Liver (tissue), 9 donors: Measurements from ENCODE around the gene PRC1. TPM values are rescaled to one million over a fixed set of nuclear protein-coding genes. Genes with fewer than 3 reads are reported as not detected.
"Not testable (repeated sequence)": the region's sequence is repeated elsewhere in the genome, so short reads cannot be mapped to it uniquely, and the experiment has no call there.

ENCODE experiments used
- DNase-seq: peaks from one replicate; pipeline ENCODE4 v3.0.0-alpha.2; 2017; ENCODE audit warnings: low spot score
- H3K27ac ChIP-seq, 2 donors: one replicate each; pipeline ENCODE4 v1.7.0; 2013; ENCODE audit warnings: inconsistent platforms in 2 of 2, low read length in 2 of 2, control low read depth in 1 of 2, low read depth in 1 of 2, mild to moderate bottlenecking in 1 of 2
- H3K27me3 ChIP-seq, 4 donors: one replicate each; pipeline versions ENCODE4 v1.6.1 to v1.7.0; 2013; ENCODE audit warnings: low read length in 3 of 4, inconsistent platforms in 1 of 4, mild to moderate bottlenecking in 1 of 4, moderate library complexity in 1 of 4; ENCODE audit not compliant: control insufficient read depth in 4 of 4, insufficient read depth in 4 of 4
- H3K36me3 ChIP-seq, 4 donors: one replicate each; pipeline versions ENCODE4 v1.6.1 to v1.7.0; 2013; ENCODE audit warnings: low read length in 3 of 4, mild to moderate bottlenecking in 3 of 4, low read depth in 1 of 4, moderate library complexity in 1 of 4; ENCODE audit not compliant: control insufficient read depth in 4 of 4, insufficient read depth in 3 of 4
- H3K4me1 ChIP-seq, 4 donors: one replicate each; pipeline versions ENCODE4 v1.6.1 to v1.7.0; 2013; ENCODE audit warnings: low read length in 3 of 4, mild to moderate bottlenecking in 3 of 4, moderate library complexity in 1 of 4; ENCODE audit not compliant: control insufficient read depth in 4 of 4, insufficient read depth in 4 of 4
- H3K4me3 ChIP-seq, 3 donors: one replicate each; pipeline versions ENCODE4 v1.6.1 to v1.7.0; 2013; ENCODE audit warnings: low read length in 3 of 3, control low read depth in 1 of 3, low read depth in 1 of 3, mild to moderate bottlenecking in 1 of 3
- H3K9ac ChIP-seq, 2 donors: one replicate each; pipeline ENCODE4 v1.7.0; 2013; ENCODE audit warnings: low read length in 2 of 2, mild to moderate bottlenecking in 2 of 2, moderate library complexity in 2 of 2, control low read depth in 1 of 2, low read depth in 1 of 2
- H3K9me3 ChIP-seq, 4 donors: one replicate each; pipeline versions ENCODE4 v1.6.1 to v1.7.0; 2013; ENCODE audit warnings: low read length in 3 of 4; ENCODE audit not compliant: control insufficient read depth in 4 of 4
- ATF3 ChIP-seq: IDR thresholded peaks from 2 replicates; pipeline ENCODE4 v1.6.1; 2016; ENCODE audit warnings: antibody characterized with exemption
- EGR1 ChIP-seq, 2 donors: IDR thresholded peaks; 2 replicates each; pipeline ENCODE4 v1.6.1; 2016 to 2018; ENCODE audit warnings: antibody characterized with exemption in 2 of 2, low read depth in 2 of 2
- FOXA1 ChIP-seq: IDR thresholded peaks from 2 replicates; pipeline ENCODE4 v1.6.1; 2016; ENCODE audit warnings: antibody characterized with exemption
- FOXA2 ChIP-seq: IDR thresholded peaks from 2 replicates; pipeline ENCODE4 v1.6.1; 2016; ENCODE audit warnings: antibody characterized with exemption
- GABPA ChIP-seq, 2 donors: IDR thresholded peaks in 1 of 2; conservative IDR thresholded peaks in 1 of 2; 2 replicates each; pipeline ENCODE4 v1.6.1; 2016; ENCODE audit warnings: antibody characterized with exemption in 2 of 2, mild to moderate bottlenecking in 1 of 2, moderate library complexity in 1 of 2
- HNF4A ChIP-seq, 2 donors: conservative IDR thresholded peaks; 2 replicates each; pipeline ENCODE4 v1.6.1; 2016; ENCODE audit warnings: antibody characterized with exemption in 2 of 2, mild to moderate bottlenecking in 2 of 2
- HNF4G ChIP-seq: IDR thresholded peaks from 2 replicates; pipeline ENCODE4 v1.6.1; 2016; ENCODE audit warnings: antibody characterized with exemption
- JUND ChIP-seq, 2 donors: IDR thresholded peaks; 2 replicates each; pipeline ENCODE4 v1.6.1; 2016; ENCODE audit warnings: antibody characterized with exemption in 2 of 2
- MAX ChIP-seq: IDR thresholded peaks from 2 replicates; pipeline ENCODE4 v1.6.1; 2016; ENCODE audit warnings: antibody characterized with exemption
- NR2F2 ChIP-seq: IDR thresholded peaks from 2 replicates; pipeline ENCODE4 v1.6.1; 2016; ENCODE audit warnings: antibody characterized with exemption
- RXRA ChIP-seq, 2 donors: IDR thresholded peaks; 2 replicates each; pipeline ENCODE4 v1.6.1; 2017 to 2018; ENCODE audit warnings: antibody characterized with exemption in 2 of 2, mild to moderate bottlenecking in 1 of 2
- SP1 ChIP-seq: IDR thresholded peaks from 2 replicates; pipeline ENCODE4 v1.6.1; 2018; ENCODE audit warnings: antibody characterized with exemption, mild to moderate bottlenecking
- TAF1 ChIP-seq: conservative IDR thresholded peaks from 2 replicates; pipeline ENCODE4 v1.6.1; 2016; ENCODE audit warnings: antibody characterized with exemption, mild to moderate bottlenecking
- ZBTB33 ChIP-seq: IDR thresholded peaks from 2 replicates; pipeline ENCODE4 v1.6.1; 2016; ENCODE audit warnings: antibody characterized with exemption
- WGBS: extraction: QIAGEN DNeasy Blood & Tissue Kit; methylation state at CpG from one replicate; pipeline ENCODE4 v1.1.7; 2013; 5-methylcytosine and 5-hydroxymethylcytosine counted together
- polyA plus RNA-seq, 2 donors: library from polyadenylated mRNA; stranded (reverse) in 1 of 2; unstranded in 1 of 2; fragments of 200-250 nt in 1 of 2; fragments of >200 nt in 1 of 2; fragmentation: Nextera tagmentation in 1 of 2; extraction: Ambion mirVana in 1 of 2; gene quantifications; one replicate each; pipeline versions ENCODE4 v1.2.1 to v1.2.3, GENCODE V29; 2013 to 2015
- total RNA-seq, 2 donors: library from RNA; depleted of rRNA; stranded (reverse); fragments of >200 nt; gene quantifications; one replicate each; pipeline ENCODE4 v1.2.3, GENCODE V29; 2014
- donor health status: healthy.
- donor health status: healthy.
- donor health status: healthy.
- donor health status: healthy.
- donor health status: healthy.

The PRC1 gene
- total and polyA plus RNA-seq, 4 donors: 2.1 to 128 (median 5.6) TPM

- Histone ChIP-seq H3K27me3 (no peaks in the 10 kb centered on the region), H3K36me3 (peaks cover 0 to 23% (median 19%) of the 10 kb centered on the region in 4 donors), H3K9ac (no peak overlapping the region), H3K27ac (no peak overlapping the region), H3K9me3 (no peaks in the 10 kb centered on the region), H3K4me1 (peaks cover 0 to 11% (median 2%) of the 10 kb centered on the region in 4 donors), H3K4me3 (no peak overlapping the region)
- DNase-seq: no peak
- WGBS: 92% methylated on average over 5 of the region's 5 CpGs
- TF ChIP-seq HNF4A (conservative IDR thresholded peaks at IDR 0.05): no peak
- TF ChIP-seq FOXA2: no peak
- no peak for TF ChIP-seq FOXA1
- TF ChIP-seq ZBTB33: no peak
- TF ChIP-seq JUND (IDR thresholded peaks at IDR 0.05): no peak
- TF ChIP-seq MAX: no peak
- TF ChIP-seq HNF4G: no peak
- TF ChIP-seq NR2F2: no peak
- no peak for TF ChIP-seq EGR1 (IDR thresholded peaks at IDR 0.05; ENCODE audit: low read depth in 2 of 2)
- no peak for TF ChIP-seq ATF3
- TF ChIP-seq RXRA (IDR thresholded peaks at IDR 0.05): no peak
- TF ChIP-seq TAF1: no peak
Measured at GRCh38 chr15:90924375-90924774, 70.0 kb downstream of the PRC1 start.

GRCh38 chr15:90922712-90923322, 71.5 kb downstream of the PRC1 start:
- not testable (repeated sequence) for H3K27ac ChIP-seq, DNase-seq, H3K9me3 ChIP-seq, H3K27me3 ChIP-seq, H3K9ac ChIP-seq, H3K4me1 ChIP-seq, H3K4me3 ChIP-seq
- peaks cover 4 to 36% (median 34%) of the 10 kb centered on the region in 4 donors for H3K36me3 ChIP-seq
- 89% methylated on average over 7 of the region's 7 CpGs for WGBS

- TF ChIP-seq GABPA (IDR thresholded peaks at IDR 0.05 in 1 of 2, conservative IDR thresholded peaks at IDR 0.05 in 1 of 2): no peak
- no peak for TF ChIP-seq EGR1 (IDR thresholded peaks at IDR 0.05; ENCODE audit: low read depth in 2 of 2)
- no peak for TF ChIP-seq SP1
- TF ChIP-seq NR2F2: no peak
- no peak for TF ChIP-seq ZBTB33
- no peak for TF ChIP-seq JUND (IDR thresholded peaks at IDR 0.05)
- H3K36me3 ChIP-seq: peaks cover 5 to 45% (median 42%) of the 10 kb centered on the region in 4 donors
- H3K27ac ChIP-seq: no peak overlapping the region
- no peak overlapping the region for H3K9ac ChIP-seq
- no peak for DNase-seq
- no peaks in the 10 kb centered on the region for H3K27me3 ChIP-seq
- H3K4me1 ChIP-seq: no peaks in the 10 kb centered on the region
- 79% methylated on average over 4 of the region's 4 CpGs for WGBS
- H3K9me3 ChIP-seq: no peaks in the 10 kb centered on the region
- H3K4me3 ChIP-seq: no peak overlapping the region
Measured at GRCh38 chr15:90921887-90922286, 72.4 kb downstream of the PRC1 start.
